Measurements from ENCODE around the gene USP16. TPM values are rescaled to one million over a fixed set of nuclear protein-coding genes. Genes with fewer than 3 reads are reported as not detected.

USP16 gene
- total RNA-seq, 2 donors from 2014 or later = 19.9 to 22.0 TPM

DNA sequence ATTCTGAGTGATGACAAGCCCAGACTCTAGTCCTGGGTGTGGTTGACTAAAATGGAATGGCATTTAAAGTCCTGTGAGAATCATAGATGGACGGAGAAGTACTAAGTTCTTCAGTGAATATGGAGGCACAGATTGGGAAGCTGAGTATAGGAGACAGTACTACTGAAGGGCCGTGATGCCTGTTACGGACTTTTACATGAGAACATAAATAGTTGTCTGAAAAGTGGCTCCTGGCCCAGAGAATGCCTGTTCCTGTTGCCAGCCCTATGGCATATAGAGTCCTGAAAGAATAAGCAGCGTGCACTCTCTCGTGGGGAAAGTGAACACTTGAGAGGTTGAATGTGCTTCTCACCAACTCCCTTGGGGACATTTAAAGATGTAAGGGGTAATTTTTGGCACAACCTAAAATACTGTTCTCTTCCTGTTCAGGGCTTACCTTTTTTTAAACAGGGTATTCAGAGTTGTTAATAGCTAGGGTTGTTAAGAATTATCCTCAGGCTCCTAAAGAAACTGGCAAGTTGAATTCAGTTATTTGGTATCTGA is 28.6 kb downstream of the USP16 start:
- no peak overlapping the region for H3K27ac ChIP-seq (ENCODE audit: low read depth, low read length)
- TF ChIP-seq CTCF (conservative IDR thresholded peaks at IDR 0.05) = no peak
- H3K4me1 Mint-ChIP-seq = no peaks in the 10 kb centered on the region
- no peaks in the 10 kb centered on the region for H3K9me3 ChIP-seq (ENCODE audit: control insufficient read depth, low read length)
- no peaks in the 10 kb centered on the region for H3K4me1 ChIP-seq (ENCODE audit: control insufficient read depth, insufficient read depth, low read length)
- 98 to 100% methylated on average over 3 to 5 of the region's 5 CpGs for WGBS, 2 experiments (ENCODE audit: insufficient coverage in 1 of 2, insufficient read length in 1 of 2)
- H3K9ac ChIP-seq (ENCODE audit: extremely low read depth, low read length, poor library complexity, severe bottlenecking) = no peak overlapping the region
- H3K27me3 ChIP-seq (ENCODE audit: control insufficient read depth, insufficient read depth, low read length, poor library complexity, severe bottlenecking) = no peaks in the 10 kb centered on the region
- H3K27me3 Mint-ChIP-seq (ENCODE audit: insufficient read depth) = no peaks in the 10 kb centered on the region
- H3K36me3 ChIP-seq (ENCODE audit: control insufficient read depth, insufficient read depth, low read length) = peaks cover 93% of the 10 kb centered on the region
- peaks cover 36% of the 10 kb centered on the region for H3K36me3 Mint-ChIP-seq (ENCODE audit: low read depth)
- no peak overlapping the region for H3K4me3 Mint-ChIP-seq
- no peak for DNase-seq
- H3K4me3 ChIP-seq (ENCODE audit: low read length) = no peak overlapping the region
- no peak overlapping the region for H3K27ac Mint-ChIP-seq
- no peaks in the 10 kb centered on the region for H3K9me3 Mint-ChIP-seq

GRCh38 chr21:29053656-29054055 is 29.2 kb downstream of the USP16 start:
- H3K27ac ChIP-seq (ENCODE audit: low read depth, low read length) = no peak overlapping the region
- H3K9me3 ChIP-seq (ENCODE audit: control insufficient read depth, low read length) = no peaks in the 10 kb centered on the region
- no peak overlapping the region for H3K4me3 Mint-ChIP-seq
- no peak overlapping the region for H3K4me3 ChIP-seq (ENCODE audit: low read length)
- H3K36me3 Mint-ChIP-seq (ENCODE audit: low read depth) = peaks cover 39% of the 10 kb centered on the region
- H3K9me3 Mint-ChIP-seq = no peaks in the 10 kb centered on the region
- no peaks in the 10 kb centered on the region for H3K4me1 Mint-ChIP-seq
- no peak overlapping the region for H3K9ac ChIP-seq (ENCODE audit: extremely low read depth, low read length, poor library complexity, severe bottlenecking)
- peaks cover 91% of the 10 kb centered on the region for H3K36me3 ChIP-seq (ENCODE audit: control insufficient read depth, insufficient read depth, low read length)
- H3K27me3 Mint-ChIP-seq (ENCODE audit: insufficient read depth) = no peaks in the 10 kb centered on the region
- no peak for TF ChIP-seq CTCF (conservative IDR thresholded peaks at IDR 0.05)
- no peaks in the 10 kb centered on the region for H3K4me1 ChIP-seq (ENCODE audit: control insufficient read depth, insufficient read depth, low read length)
- DNase-seq = no peak
- no peak overlapping the region for H3K27ac Mint-ChIP-seq
- no peaks in the 10 kb centered on the region for H3K27me3 ChIP-seq (ENCODE audit: control insufficient read depth, insufficient read depth, low read length, poor library complexity, severe bottlenecking)
- 91 to 100% methylated on average over 4 of the region's 4 CpGs for WGBS, 2 experiments (ENCODE audit: insufficient coverage in 1 of 2, insufficient read length in 1 of 2)

- TF ChIP-seq CTCF (conservative IDR thresholded peaks at IDR 0.05) = no peak
- H3K27me3 ChIP-seq (ENCODE audit: control insufficient read depth, insufficient read depth, low read length, poor library complexity, severe bottlenecking) = no peaks in the 10 kb centered on the region
- Mint-ChIP-seq H3K27me3 (ENCODE audit: insufficient read depth) (no peaks in the 10 kb centered on the region), H3K4me1 (no peaks in the 10 kb centered on the region), H3K27ac (no peak overlapping the region), H3K4me3 (no peak overlapping the region), H3K36me3 (ENCODE audit: low read depth) (peaks cover 52% of the 10 kb centered on the region), H3K9me3 (no peaks in the 10 kb centered on the region)
- no peak overlapping the region for H3K4me3 ChIP-seq (ENCODE audit: low read length)
- H3K4me1 ChIP-seq (ENCODE audit: control insufficient read depth, insufficient read depth, low read length) = no peaks in the 10 kb centered on the region
- no peak overlapping the region for H3K9ac ChIP-seq (ENCODE audit: extremely low read depth, low read length, poor library complexity, severe bottlenecking)
- no peak overlapping the region for H3K27ac ChIP-seq (ENCODE audit: low read depth, low read length)
- DNase-seq = no peak
- H3K9me3 ChIP-seq (ENCODE audit: control insufficient read depth, low read length) = no peaks in the 10 kb centered on the region
- WGBS, 2 experiments (ENCODE audit: insufficient coverage in 1 of 2, insufficient read length in 1 of 2) = 94 to 97% methylated on average over 4 to 5 of the region's 5 CpGs
- peaks cover 90% of the 10 kb centered on the region for H3K36me3 ChIP-seq (ENCODE audit: control insufficient read depth, insufficient read depth, low read length)
These were observed 30.6 kb downstream of the USP16 start for GRCh38 chr21:29055080-29055479.
